HCEC 1CT (cell line): ENCODE results near the gene HK3.

ENCODE experiments used
- DNase-seq: peaks from one replicate; pipeline ENCODE4 v3.0.0-alpha.2; 2017

HK3 gene, protein sequence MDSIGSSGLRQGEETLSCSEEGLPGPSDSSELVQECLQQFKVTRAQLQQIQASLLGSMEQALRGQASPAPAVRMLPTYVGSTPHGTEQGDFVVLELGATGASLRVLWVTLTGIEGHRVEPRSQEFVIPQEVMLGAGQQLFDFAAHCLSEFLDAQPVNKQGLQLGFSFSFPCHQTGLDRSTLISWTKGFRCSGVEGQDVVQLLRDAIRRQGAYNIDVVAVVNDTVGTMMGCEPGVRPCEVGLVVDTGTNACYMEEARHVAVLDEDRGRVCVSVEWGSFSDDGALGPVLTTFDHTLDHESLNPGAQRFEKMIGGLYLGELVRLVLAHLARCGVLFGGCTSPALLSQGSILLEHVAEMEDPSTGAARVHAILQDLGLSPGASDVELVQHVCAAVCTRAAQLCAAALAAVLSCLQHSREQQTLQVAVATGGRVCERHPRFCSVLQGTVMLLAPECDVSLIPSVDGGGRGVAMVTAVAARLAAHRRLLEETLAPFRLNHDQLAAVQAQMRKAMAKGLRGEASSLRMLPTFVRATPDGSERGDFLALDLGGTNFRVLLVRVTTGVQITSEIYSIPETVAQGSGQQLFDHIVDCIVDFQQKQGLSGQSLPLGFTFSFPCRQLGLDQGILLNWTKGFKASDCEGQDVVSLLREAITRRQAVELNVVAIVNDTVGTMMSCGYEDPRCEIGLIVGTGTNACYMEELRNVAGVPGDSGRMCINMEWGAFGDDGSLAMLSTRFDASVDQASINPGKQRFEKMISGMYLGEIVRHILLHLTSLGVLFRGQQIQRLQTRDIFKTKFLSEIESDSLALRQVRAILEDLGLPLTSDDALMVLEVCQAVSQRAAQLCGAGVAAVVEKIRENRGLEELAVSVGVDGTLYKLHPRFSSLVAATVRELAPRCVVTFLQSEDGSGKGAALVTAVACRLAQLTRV

DNA sequence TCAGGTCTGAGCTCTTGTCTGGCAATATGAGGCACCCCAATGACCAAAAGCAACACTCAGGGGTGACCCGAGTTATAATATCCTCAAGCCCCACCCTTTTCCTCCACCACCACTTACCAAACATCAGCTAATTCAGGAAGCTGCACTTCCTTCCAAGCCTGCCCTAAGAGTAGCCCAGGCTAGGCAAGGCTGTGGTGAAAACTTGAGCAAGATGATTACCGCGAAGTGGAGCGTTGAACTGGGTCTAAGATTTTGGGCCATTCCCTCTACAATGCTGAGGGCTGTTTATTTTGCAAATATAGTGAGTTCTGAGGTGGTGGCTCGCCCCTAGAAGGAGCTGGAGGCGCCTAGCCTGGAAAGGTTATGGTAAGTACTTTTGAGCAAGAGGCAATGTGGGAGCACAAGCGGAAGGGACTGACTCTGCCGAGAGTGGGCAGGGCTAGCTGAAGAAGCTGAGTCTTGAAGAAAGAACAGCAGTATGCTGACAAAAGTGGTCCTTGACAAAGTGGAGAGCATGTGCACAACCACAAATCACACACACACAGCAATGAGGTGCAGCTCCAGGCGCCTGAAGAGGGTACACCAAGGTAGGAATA, at the start of gene HK3:
HK3 (minus strand) TSS at position 51 of the 596 bp plus-strand sequence. CDS start 3,187 bp downstream, outside the sequence.
- DNase-seq = no peak

DNA sequence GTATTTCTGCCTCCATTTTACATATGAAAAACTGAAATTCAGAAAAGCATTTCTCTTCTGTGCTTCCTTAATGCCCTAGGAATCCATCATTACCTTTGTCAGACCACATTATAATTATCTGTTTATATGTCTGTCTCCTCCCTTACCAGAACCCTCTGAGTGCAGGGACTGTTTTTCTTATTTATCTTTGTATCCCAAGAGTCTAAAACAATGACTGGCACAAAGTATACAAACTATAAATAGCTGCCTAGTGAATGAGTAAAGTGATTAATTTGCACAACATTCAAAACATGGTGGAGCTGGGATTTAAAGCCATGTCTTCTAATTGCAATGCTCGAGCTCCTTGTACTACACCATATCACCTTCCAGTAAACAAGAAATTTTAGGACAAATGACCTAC, 49.3 kb upstream of the HK3 start:
- DNase-seq = no peak

DNA sequence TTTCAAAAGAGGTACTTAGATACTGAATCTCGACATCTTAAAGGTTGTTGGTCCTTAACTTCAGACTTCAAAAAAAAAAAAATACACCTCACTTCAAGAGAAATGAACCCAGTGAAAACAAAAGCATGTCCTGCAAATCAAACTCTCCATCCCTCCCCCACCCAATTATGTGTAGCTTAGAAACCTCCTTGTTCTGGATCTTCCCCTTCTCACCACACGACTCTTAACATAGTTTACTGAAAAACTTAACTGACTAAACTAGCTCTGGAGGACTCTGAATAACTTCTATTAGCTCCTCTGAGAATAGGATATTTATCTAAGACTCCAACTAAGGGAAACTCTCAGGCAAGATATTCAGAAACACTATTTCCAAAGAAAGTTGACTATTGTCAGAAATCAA, 48.7 kb upstream of the HK3 start:
- no peak for DNase-seq

DNA sequence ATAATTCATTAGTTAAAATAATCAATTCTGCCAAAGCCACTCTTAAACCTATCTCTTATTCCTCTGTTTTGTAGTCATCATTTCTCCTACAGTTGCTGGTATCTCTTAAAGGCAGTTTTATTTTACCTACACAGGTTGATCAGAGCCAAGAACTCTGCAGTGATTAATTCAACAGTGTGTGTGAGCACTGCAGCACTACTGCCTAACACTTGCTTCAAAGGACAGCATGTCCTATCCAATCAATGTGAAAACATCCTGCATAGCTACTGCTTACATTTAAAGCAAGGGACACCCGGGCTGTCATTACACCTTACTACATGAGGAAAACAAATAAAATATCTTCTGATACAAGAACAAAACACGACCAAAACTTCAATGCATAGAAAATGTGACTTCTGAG, 45.1 kb upstream of the HK3 start:
- no peak for DNase-seq

DNA sequence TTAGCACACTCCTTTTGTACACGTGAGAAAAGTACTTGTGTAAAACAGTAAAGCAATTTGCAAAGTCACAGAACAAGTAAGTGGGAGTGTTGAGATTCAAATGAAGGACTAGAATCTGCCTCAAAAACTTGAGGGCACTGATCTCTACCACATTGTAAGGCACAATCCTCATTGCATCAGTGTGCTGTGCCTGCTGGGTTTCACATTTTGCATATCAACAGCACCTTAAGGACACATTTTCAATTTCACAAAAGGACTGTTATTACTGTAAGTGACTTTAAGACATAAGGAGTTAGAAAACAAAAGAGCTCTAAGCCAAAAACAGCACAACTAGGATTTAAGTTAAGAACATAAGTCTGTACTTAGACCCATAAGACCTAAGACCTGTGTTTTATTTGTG, 44.7 kb upstream of the HK3 start:
- DNase-seq = no peak

DNA sequence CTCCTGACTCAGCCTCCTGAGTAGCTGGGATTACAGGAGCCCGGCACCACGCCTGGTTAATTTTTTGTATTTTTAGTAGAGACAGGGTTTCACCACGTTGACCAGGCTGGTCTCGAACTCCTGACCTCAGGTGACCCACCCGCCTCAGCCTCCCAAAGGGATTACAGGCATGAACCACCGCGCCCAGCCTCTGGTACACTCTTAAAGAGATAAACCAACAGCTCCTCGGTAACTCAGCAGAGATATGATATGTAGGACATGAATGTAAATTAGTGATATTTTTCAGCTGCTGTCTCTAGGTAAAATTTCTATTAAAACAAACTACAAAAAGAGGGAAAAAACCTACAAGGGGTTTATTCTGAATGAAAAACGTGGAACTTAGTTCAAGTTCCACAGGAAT, 42.8 kb upstream of the HK3 start:
- no peak for DNase-seq

DNA sequence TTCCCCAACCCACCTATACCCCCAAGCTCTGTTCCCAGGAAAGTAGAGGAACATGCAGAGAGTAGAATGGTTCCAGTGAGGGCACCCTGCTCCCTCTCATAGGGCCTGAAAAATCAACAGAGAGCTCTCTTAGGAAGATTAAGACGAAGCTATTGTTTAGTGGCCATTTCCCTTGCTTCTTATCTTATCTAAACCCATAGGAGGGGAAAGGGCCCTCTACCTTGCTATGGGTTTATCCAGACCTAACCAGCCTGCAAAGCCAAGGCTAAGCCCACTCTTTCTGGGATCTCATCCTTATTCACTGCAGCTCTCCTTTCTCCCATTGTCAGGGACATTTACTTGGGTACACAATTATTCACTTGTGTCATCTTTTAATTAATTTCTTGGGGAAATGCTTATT, 39.3 kb upstream of the HK3 start:
- DNase-seq = no peak

DNA sequence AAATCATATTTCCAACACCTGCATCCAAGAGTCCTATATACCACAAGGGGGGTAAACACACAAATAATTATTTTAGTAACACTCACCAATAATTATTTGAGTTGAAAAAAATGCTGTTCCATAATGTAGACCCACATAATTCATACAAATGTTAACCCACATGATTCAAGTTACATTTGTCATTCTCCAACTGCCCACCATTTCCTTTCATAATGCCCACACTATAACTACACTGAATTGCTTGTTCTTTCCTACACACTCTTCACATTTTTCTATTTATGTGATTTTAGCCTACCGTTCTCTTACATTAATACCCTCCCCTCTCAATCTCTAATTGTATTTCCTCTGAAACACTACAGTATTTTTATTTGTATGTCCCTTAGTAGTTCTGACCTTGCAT, 35.9 kb upstream of the HK3 start:
- no peak for DNase-seq

DNA sequence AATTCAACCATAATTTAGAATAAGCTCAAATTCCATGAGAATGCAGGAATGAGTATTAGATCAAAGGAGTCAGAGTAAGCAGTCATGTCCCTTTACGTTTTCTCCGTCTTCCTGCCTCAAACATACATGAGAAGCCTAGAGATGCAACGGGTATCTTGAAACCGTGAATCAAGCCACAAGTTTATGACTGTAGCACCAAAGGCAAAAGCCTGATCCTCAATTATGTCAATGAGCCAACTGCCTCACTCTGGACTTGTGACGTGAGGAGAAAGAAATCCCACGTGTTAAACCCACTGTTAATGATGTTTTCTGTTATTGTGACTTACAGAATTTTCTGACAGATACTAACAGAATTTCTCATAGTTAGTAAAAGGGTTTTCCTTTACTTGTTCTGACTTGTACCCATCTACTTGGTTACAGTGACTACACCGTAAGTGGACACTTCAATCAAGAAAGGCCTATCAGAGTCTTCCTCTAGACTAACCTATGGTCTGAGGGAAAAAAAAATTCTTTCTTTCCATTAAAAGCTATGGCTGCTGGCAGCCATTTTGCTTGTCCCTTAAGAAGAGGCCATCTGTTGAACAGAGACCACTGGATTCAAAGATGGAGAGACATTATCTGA, 35.3 kb upstream of the HK3 start:
- no peak for DNase-seq

DNA sequence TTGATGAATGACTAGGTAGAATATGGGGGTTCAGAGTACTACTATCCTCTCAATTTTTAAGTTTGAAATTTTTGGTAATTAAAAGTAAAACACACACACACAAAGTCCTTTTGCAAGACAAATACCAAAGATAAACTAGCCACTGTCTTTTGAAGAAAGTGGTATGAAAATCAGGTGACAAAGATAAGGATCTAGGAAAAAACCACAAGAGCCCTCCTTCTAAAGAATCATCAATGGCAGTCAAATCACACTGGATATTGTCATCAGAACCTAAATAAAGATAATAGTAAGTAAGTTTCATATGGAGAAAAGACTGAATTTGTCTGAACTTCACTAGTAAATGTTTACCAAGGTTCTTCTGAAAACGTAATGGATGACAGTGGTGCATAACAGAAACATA, 30.5 kb upstream of the HK3 start:
- no peak for DNase-seq

DNA sequence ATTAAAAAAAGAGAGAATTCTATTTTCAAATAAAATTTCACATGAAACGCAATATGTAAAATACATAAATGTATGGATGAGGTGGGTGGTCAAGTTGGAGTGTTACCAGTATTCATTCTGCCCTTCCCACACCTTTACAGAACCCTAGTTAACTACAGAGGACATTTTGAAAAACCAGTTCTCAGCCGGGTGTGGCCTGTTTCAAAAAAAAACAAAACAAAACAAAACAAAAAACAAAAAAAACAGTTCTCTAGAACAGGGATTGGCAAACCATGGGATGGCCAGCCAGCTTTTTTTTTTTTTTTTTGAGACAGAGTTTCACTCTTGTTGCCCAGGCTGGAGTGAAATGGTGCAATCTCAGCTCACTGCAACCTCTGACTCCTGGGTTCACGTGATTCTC, 28.4 kb upstream of the HK3 start:
- no peak for DNase-seq

DNA sequence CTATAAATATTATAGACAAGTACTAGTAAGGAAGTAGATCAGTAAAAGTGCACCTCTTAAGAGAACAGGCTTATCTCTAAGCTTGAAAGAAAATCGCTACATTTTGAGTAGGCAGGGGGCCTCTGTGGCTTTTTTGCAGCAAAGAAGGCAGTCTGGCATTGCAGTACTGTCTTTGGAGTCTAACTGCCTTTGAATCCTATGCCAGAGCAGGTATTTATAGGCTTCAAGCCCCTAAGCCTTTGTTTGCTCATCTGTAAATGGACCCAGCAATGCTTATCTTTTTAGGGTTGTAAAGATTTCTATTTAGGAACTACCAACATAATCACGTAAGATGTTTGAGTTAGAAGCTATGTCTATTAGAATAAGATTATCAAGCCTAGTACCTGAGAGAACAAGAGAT, 23.7 kb upstream of the HK3 start:
- DNase-seq = no peak

DNA sequence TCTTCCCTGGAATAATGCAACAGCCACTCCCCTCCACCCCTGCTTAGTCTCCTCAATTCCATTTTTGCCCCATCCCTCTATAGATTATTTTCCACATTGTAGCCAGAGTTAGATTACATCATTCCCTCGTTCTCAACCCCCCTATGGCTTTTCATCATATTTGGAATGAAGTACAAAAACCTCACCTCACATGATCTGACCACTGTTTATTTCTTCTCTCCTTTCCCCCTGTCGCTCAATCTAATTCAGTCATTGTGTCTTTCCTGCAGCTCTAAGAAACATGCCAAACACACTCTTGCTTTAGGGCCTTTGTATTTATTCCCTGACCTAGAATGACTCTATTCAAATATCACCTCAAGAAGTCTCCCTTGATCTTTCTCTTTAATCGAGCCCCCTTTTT, 22.6 kb upstream of the HK3 start:
- no peak for DNase-seq

DNA sequence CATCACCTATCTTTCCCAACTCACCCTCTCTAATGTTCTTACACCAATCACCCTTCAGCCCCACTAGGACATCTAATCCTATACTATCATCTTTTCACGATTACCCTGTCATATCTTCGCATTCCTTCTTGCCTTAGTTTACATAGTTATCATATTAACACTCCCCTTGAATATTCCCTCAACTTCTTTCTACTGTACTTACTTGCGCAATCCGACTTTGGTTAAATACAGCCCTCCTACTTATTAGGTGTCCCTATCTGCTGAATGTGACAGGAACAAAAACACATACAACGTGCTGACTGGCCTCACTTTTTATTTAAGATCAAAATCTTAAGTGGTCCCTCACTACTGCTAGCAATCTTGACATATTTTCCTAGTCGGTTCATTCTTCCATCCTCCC, 19.5 kb upstream of the HK3 start:
- DNase-seq = no peak

DNA sequence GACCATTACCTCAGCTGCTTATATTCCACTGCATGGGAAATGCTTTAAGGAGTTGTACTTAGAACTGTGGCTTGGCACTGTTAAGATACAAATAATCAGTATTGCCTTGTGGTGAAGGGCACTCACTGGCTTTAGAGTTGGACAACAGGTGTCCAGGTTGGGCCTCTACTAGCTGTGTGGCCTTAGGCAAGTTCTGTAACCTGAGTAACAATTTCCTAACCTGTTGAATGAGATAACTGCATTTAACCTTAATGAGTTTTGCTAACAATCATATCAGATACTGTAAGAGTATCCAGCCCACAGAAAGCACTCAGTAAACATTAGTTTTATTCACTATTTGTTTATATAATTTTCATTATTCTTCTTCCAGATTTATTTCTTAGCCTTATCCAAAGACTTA, 17.2 kb upstream of the HK3 start:
- DNase-seq = no peak

DNA sequence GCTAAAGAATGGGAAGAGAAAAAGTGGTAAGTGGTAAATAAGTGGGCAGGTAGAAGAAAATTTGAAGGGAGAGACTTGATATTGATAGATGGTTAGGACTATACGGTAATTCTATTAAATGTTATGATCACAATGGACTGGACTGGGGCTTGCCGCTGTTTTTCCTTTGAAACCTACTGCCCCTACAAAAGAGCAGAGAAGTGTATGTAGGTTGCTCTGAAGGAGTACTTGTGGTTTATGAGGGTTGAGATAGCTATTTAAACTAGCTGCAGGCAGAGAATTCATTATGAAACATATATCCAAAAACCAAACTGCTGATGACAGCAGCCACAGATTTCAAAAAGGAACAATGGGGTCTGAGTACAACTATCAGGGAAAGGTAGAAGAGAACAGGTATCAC, 16.8 kb upstream of the HK3 start:
- DNase-seq = no peak

DNA sequence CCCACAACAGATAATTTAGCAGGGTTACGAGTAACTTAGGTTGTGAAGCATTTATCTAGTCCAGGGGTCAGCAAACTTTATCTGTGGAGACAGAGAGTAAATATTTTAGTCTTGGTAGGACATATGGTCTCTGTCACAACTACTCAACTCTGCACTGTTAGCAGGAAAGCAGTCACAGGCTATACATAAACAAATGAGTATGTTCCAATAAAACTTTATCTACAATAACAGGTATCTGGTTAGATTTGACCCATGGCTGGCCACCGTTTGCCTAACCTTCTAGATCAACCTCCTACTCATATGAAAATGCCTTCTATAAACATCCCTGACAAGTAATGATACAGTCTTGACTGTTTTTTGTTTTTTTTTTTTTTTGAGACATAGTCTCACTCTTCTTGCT, 13.0 kb upstream of the HK3 start:
- no peak for DNase-seq

DNA sequence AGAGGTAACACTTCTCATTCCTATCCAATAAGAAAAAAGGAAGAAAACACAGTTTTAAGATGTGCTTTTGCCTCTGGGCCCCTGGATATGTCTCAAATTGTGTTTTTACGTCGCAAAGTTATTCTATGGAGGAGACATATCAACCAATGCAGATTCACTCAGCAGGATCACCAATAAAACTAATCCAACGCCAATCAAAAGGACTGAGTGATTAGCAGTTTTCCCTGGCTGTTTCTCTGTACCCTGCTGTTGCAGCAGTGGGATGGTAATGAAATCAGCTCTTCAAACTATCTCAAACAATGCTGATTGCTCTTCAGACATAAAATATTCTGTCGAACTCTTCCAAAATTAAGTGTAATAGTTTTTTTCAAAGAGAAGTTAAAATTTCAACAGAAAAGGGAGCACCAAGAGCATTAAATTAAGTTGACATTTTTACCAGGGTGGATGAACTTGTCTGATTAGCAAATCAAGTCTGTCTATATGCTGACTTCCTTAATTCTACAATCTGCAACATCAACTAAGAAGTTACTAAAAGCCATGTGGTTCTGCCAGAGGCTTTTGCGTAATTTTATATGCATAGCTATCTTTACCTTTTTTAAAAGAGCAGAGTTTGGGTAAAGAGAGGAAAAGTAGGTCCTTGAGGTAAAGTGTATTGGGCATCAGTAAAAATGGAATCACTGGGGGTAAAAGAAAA, 9.7 kb upstream of the HK3 start:
- no peak for DNase-seq

DNA sequence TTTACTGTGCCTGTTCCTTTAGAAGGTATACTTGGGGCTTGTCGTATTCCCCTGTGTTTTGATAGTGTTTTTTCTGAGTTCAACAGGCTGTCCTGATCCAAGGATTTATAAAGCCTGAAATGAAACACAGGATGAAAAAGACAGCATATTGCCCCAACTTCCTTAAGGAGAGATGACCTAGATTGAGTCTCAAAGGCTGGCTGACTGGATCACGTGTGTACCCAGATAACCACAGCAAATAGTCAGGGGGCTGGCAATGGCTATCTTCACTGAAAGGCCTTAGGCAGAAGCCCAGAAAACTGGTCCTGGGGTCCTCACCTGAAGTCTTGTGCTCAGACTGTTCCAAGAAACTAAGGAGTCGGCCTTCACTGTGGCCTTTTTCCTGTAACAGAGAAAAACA, 7.7 kb upstream of the HK3 start:
- DNase-seq = no peak

DNA sequence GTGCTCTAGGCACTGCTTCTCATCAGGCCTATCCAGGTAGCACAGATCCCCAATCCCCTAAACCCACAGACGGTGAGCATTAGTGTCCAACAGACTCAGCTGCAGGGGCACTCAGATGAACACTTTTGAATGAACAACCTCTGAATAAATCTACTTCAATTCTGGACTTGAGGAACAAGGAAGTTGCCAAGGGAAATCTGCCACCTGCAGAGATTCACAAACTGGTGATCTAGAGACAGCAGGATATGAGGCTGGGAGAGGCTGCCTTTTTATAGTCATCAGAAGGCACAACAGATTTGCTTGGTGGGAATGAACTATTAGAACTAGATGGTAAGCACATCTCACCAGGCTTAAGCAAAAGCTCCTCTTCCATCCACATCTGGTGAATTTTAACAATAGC, 7.0 kb upstream of the HK3 start:
- no peak for DNase-seq

DNA sequence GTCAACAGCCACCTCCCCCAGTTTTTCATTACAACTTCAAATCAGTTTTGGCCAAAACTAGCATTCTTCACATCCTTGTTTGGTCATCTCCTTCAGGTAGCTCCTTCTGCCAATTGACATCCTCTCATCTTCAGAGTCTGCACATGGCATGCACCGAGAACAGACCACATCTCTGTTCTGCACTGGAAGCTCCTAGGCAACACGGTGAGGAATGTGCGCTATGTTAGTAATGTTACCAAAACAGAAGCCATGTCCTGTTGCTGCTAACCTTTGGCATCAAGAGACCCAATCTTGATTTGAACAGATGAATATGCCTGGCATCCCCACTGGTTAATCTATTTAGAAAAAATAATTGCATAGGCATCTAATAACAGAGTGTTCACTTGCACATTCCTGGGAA, 5.1 kb upstream of the HK3 start:
- no peak for DNase-seq

DNA sequence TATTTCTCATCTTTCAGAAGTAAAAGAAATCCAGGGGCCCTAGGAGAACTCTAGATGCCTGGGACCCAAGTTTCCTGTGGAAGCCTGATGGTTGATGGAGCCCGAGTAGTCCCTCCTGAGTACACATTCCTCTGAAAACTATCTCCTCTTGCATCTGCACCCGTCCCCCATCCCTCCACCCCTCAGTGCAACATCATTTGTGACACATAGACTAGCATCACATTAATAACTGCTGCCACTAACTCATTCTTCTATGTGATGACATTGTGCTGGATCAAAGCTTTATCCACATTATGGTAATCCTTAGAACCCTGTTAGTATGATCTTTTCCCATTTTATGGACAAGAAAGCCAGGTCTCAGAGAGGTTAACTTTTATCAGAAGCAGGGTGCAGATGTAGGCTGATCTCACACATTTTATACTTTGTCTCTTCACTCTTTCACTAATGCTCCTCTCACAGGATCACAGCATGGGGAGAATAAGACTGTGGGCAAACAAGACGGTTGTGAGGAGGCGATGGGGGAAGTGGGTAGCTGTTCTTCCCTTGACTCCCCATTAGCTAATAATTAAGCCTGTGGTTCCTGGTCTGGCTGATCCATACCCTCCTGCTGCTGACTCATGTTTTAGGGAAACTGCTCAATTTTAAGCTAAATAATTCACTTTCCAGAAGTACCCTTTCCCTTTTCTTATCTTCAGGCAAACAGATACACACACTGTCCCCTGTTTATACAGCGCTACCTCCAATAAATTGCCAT, 3.9 kb upstream of the HK3 start:
- no peak for DNase-seq
